HG03095 (cell line): Measurements from ENCODE around the gene CPLX4.

Experiments
- ATAC-seq: cut with Tn5 transposase; IDR thresholded peaks from one replicate; pipeline ENCODE4 v1.9.1; 2021; ENCODE audit warnings: moderate library complexity; ENCODE audit not compliant: unreplicated experiment

CPLX4 gene

GRCh38 chr18:59308248-59308937 lies 10.1 kb downstream of the CPLX4 start:
- ATAC-seq, result peak; percentile 87

GRCh38 chr18:59306640-59307039 lies 11.8 kb downstream of the CPLX4 start:
- ATAC-seq, result no peak

GRCh38 chr18:59305295-59305694 lies 13.2 kb downstream of the CPLX4 start:
- no peak for ATAC-seq

- ATAC-seq, result no peak
These were observed 14.7 kb downstream of the CPLX4 start for GRCh38 chr18:59303656-59304195.

GRCh38 chr18:59303006-59303405 lies 15.4 kb downstream of the CPLX4 start:
- no peak for ATAC-seq

- no peak for ATAC-seq
These were observed 16.5 kb downstream of the CPLX4 start for GRCh38 chr18:59301929-59302328.

- no peak for ATAC-seq
These were observed 17.7 kb downstream of the CPLX4 start for GRCh38 chr18:59300676-59301285.

GRCh38 chr18:59298871-59299270 lies 19.6 kb downstream of the CPLX4 start:
- no peak for ATAC-seq

GRCh38 chr18:59293317-59293716 lies 25.1 kb downstream of the CPLX4 start:
- no peak for ATAC-seq

GRCh38 chr18:59286341-59286740 lies 32.1 kb downstream of the CPLX4 start:
- no peak for ATAC-seq

- no peak for ATAC-seq
These were observed 36.1 kb downstream of the CPLX4 start for GRCh38 chr18:59282341-59282740.

- ATAC-seq, result no peak
These were observed 38.7 kb downstream of the CPLX4 start for GRCh38 chr18:59279722-59280121.

GRCh38 chr18:59279193-59279592 lies 39.3 kb downstream of the CPLX4 start:
- no peak for ATAC-seq

- ATAC-seq, result no peak
These were observed 39.7 kb downstream of the CPLX4 start for GRCh38 chr18:59278793-59279192.

GRCh38 chr18:59276047-59276446 lies 42.4 kb downstream of the CPLX4 start:
- no peak for ATAC-seq

GRCh38 chr18:59275406-59275949 lies 43.0 kb downstream of the CPLX4 start:
- no peak for ATAC-seq

GRCh38 chr18:59274533-59274928 lies 43.9 kb downstream of the CPLX4 start:
- no peak for ATAC-seq

GRCh38 chr18:59273759-59274532 lies 44.5 kb downstream of the CPLX4 start:
- ATAC-seq, result no peak

- no peak for ATAC-seq
These were observed 45.3 kb downstream of the CPLX4 start, which contains the start of gene RAX for GRCh38 chr18:59272891-59273758. RAX (minus strand) TSS chr18:59273454; CDS start chr18:59273206, 248 bp downstream.

- ATAC-seq, result no peak
These were observed 46.1 kb downstream of the CPLX4 start for GRCh38 chr18:59272221-59272888.
